ENCODE results near the gene NTHL1. TPM values are rescaled to one million over a fixed set of nuclear protein-coding genes. Genes with fewer than 3 reads are reported as not detected.

Gene NTHL1
- total RNA-seq, 4 donors from 2014 or later = 6.5 to 21.7 (median 12.0) TPM

- no peak for TF ChIP-seq CTCF (IDR thresholded peaks at IDR 0.05; ENCODE audit: low read depth)
Observed at GRCh38 chr16:2083409-2083808, 35.8 kb upstream of the NTHL1 start.

- no peak for TF ChIP-seq CTCF (IDR thresholded peaks at IDR 0.05; ENCODE audit: low read depth)
Observed at GRCh38 chr16:2082983-2083364, 35.3 kb upstream of the NTHL1 start.

GRCh38 chr16:2082171-2082982 lies 34.7 kb upstream of the NTHL1 start:
- no peak for TF ChIP-seq CTCF (IDR thresholded peaks at IDR 0.05; ENCODE audit: low read depth)

GRCh38 chr16:2081201-2082084 lies 33.8 kb upstream of the NTHL1 start:
- TF ChIP-seq CTCF (IDR thresholded peaks at IDR 0.05; ENCODE audit: low read depth) = no peak

GRCh38 chr16:2079991-2080390 lies 32.4 kb upstream of the NTHL1 start:
- no peak for TF ChIP-seq CTCF (IDR thresholded peaks at IDR 0.05; ENCODE audit: low read depth)

GRCh38 chr16:2079311-2079800 lies 31.7 kb upstream of the NTHL1 start:
- no peak for TF ChIP-seq CTCF (IDR thresholded peaks at IDR 0.05; ENCODE audit: low read depth)

GRCh38 chr16:2078691-2079090 lies 31.1 kb upstream of the NTHL1 start:
- TF ChIP-seq CTCF (IDR thresholded peaks at IDR 0.05; ENCODE audit: low read depth) = no peak

Measured in subcutaneous adipose tissue (tissue), 4 donors.